H1 (cell line): ENCODE results near the gene JAKMIP1. TPM values are rescaled to one million over a fixed set of nuclear protein-coding genes. Genes with fewer than 3 reads are reported as not detected.

Experiments used
- CTCF ChIA-PET: fragments of 300-600 bp; sonication (Branson Sonifier 250); formaldehyde crosslinking; loops from one replicate; lab custom pipeline; 2021; ENCODE audit not compliant: partially characterized antibody; lab: Charles Lee
- POLR2A ChIA-PET: fragments of 300-600 bp; sonication (Branson Sonifier 250); formaldehyde crosslinking; loops from one replicate; lab custom pipeline; 2021; ENCODE audit warnings: inconsistent platforms; ENCODE audit not compliant: partially characterized antibody; lab: Charles Lee
- DNase-seq, 2 experiments: peaks; one replicate each; pipeline versions ENCODE4 v3.0.0 to v3.0.0-alpha.2; 2010 to 2022; ENCODE audit warnings: low spot score in 2 of 2, low read depth in 1 of 2, mixed read lengths in 1 of 2
- FAIRE-seq: peaks from 2 replicates; lab custom pipeline; 2011; peaks lifted over from hg19 to GRCh38; lab: Jason Lieb, UNC
- H2AFZ ChIP-seq: 2 replicates; pipeline ENCODE4 v1.8.1; 2012; ENCODE audit warnings: low read length, inconsistent platforms
- H2AK5ac ChIP-seq: 2 replicates; pipeline ENCODE4 v1.6.1; 2013; ENCODE audit warnings: low read depth, low read length
- H2BK120ac ChIP-seq: replicated peaks from 2 replicates; pipeline ENCODE3; 2013; ENCODE audit warnings: low read depth, low read length, inconsistent platforms
- H2BK12ac ChIP-seq: 2 replicates; pipeline ENCODE4 v1.6.1; 2013; ENCODE audit warnings: low read depth, low read length
- H2BK15ac ChIP-seq: 2 replicates; pipeline ENCODE4 v1.6.1; 2013; ENCODE audit warnings: low read length
- H2BK20ac ChIP-seq: 2 replicates; pipeline ENCODE4 v1.6.1; 2013; ENCODE audit warnings: low read length
- H2BK5ac ChIP-seq: 2 replicates; pipeline ENCODE4 v1.6.1; 2013; ENCODE audit warnings: low read depth, low read length
- H3K14ac ChIP-seq: 2 replicates; pipeline ENCODE4 v1.6.1; 2013; ENCODE audit warnings: inconsistent platforms; ENCODE audit not compliant: insufficient read length
- H3K18ac ChIP-seq: 2 replicates; pipeline ENCODE4 v1.6.1; 2013; ENCODE audit warnings: low read length; ENCODE audit errors: extremely low read depth
- H3K23ac ChIP-seq: 2 replicates; pipeline ENCODE4 v1.6.1; 2013; ENCODE audit warnings: inconsistent platforms; ENCODE audit not compliant: insufficient read length
- H3K23me2 ChIP-seq: 2 replicates; pipeline ENCODE4 v1.6.1; 2013; ENCODE audit warnings: low read depth, low read length
- H3K27ac ChIP-seq: 2 replicates; pipeline ENCODE4 v1.6.1; 2011; ENCODE audit warnings: low read depth, low read length, inconsistent platforms
- H3K27me3 ChIP-seq, 4 experiments: replicated peaks in 1 of 4; 1 replicate in 1 of 4; 2 replicates in 3 of 4; pipeline versions ENCODE4 v1.6.1 to v1.8.1; 2011 to 2013; ENCODE audit warnings: low read length in 3 of 4, mild to moderate bottlenecking in 3 of 4, inconsistent platforms in 2 of 4, mixed read lengths in 2 of 4, moderate library complexity in 1 of 4; ENCODE audit not compliant: control insufficient read depth in 3 of 4, insufficient read depth in 3 of 4; ENCODE audit errors: extremely low read depth in 1 of 4
- H3K36me3 ChIP-seq, 4 experiments: 2 replicates each; pipeline versions ENCODE4 v1.6.1 to v1.8.1; 2011 to 2013; ENCODE audit warnings: mild to moderate bottlenecking in 4 of 4, low read length in 3 of 4, moderate library complexity in 2 of 4, control low read depth in 1 of 4, inconsistent platforms in 1 of 4; ENCODE audit not compliant: insufficient read depth in 4 of 4, control insufficient read depth in 2 of 4
- H3K4ac ChIP-seq: replicated peaks from 2 replicates; pipeline ENCODE3; 2013; ENCODE audit warnings: low read length, low read depth, mixed read lengths, inconsistent platforms; ENCODE audit not compliant: insufficient read length
- H3K4me1 ChIP-seq, 4 experiments: replicated peaks in 1 of 4; 1 replicate in 1 of 4; 2 replicates in 3 of 4; pipeline versions ENCODE4 v1.6.1 to v1.8.1; 2011 to 2013; ENCODE audit warnings: low read length in 3 of 4, inconsistent platforms in 2 of 4, mixed read lengths in 1 of 4; ENCODE audit not compliant: insufficient read depth in 4 of 4, control insufficient read depth in 3 of 4
- H3K4me2 ChIP-seq, 2 experiments: 2 replicates each; pipeline versions ENCODE4 v1.6.1 to v1.8.1; 2011 to 2013; ENCODE audit warnings: low read depth in 2 of 2, low read length in 2 of 2, control low read depth in 1 of 2, inconsistent platforms in 1 of 2, mild to moderate bottlenecking in 1 of 2; ENCODE audit not compliant: insufficient read depth in 1 of 2
- H3K4me3 ChIP-seq, 4 experiments: fragments of 200-600, 300-600 bp in 1 of 4; sonication (generic), shearing (Covaris generic), sonication (Bioruptor Twin) in 1 of 4; 2 replicates each; pipeline versions ENCODE4 v1.5.1 to v1.8.1; 2011 to 2016; ENCODE audit warnings: low read length in 4 of 4, low read depth in 3 of 4, control low read depth in 2 of 4, inconsistent platforms in 2 of 4, mild to moderate bottlenecking in 2 of 4, mixed read lengths in 1 of 4, moderate library complexity in 1 of 4; ENCODE audit not compliant: insufficient read depth in 2 of 4; ENCODE audit errors: extremely low read depth in 1 of 4
- H3K56ac ChIP-seq: replicated peaks from 2 replicates; pipeline ENCODE3; 2013; ENCODE audit warnings: low read depth, mild to moderate bottlenecking, mixed read lengths, low read length, inconsistent platforms; ENCODE audit not compliant: insufficient read length
- H3K79me1 ChIP-seq: 2 replicates; pipeline ENCODE4 v1.6.1; 2013; ENCODE audit warnings: low read depth, low read length, control low read depth
- H3K79me2 ChIP-seq, 2 experiments: 2 replicates each; pipeline versions ENCODE4 v1.6.1 to v1.8.1; 2012 to 2013; ENCODE audit warnings: low read length in 2 of 2, mild to moderate bottlenecking in 2 of 2, inconsistent platforms in 1 of 2; ENCODE audit not compliant: insufficient read depth in 2 of 2, control insufficient read depth in 1 of 2
- H3K9ac ChIP-seq, 4 experiments: replicated peaks in 1 of 4; 1 replicate in 1 of 4; 2 replicates in 3 of 4; pipeline versions ENCODE4 v1.6.1 to v1.8.1; 2011 to 2013; ENCODE audit warnings: low read depth in 3 of 4, low read length in 3 of 4, control low read depth in 2 of 4, mild to moderate bottlenecking in 2 of 4, moderate library complexity in 2 of 4, inconsistent platforms in 1 of 4; ENCODE audit errors: extremely low read depth in 1 of 4
- H3K9me3 ChIP-seq, 2 experiments: 2 replicates each; pipeline versions ENCODE4 v1.6.1 to v1.8.1; 2012 to 2013; ENCODE audit warnings: mild to moderate bottlenecking in 2 of 2, moderate library complexity in 2 of 2, control low read depth in 1 of 2, inconsistent platforms in 1 of 2, low read depth in 1 of 2, low read length in 1 of 2, mixed read lengths in 1 of 2; ENCODE audit not compliant: insufficient read depth in 2 of 2
- H4K20me1 ChIP-seq, 2 experiments: replicated peaks in 1 of 2; 2 replicates each; pipeline versions ENCODE3 to v1.8.1; 2011 to 2013; ENCODE audit warnings: inconsistent platforms in 2 of 2, low read length in 2 of 2, mild to moderate bottlenecking in 1 of 2; ENCODE audit not compliant: insufficient read depth in 2 of 2, control insufficient read depth in 1 of 2
- H4K5ac ChIP-seq: 2 replicates; pipeline ENCODE4 v1.6.1; 2013; ENCODE audit warnings: low read length, low read depth, mixed read lengths, inconsistent platforms; ENCODE audit not compliant: insufficient read length
- H4K8ac ChIP-seq: 2 replicates; pipeline ENCODE4 v1.8.0; 2013; ENCODE audit warnings: mild to moderate bottlenecking, moderate library complexity, low read length, inconsistent platforms; ENCODE audit not compliant: insufficient read depth; ENCODE audit errors: extremely low read depth
- H4K91ac ChIP-seq: replicated peaks from 2 replicates; pipeline ENCODE3; 2013; ENCODE audit warnings: low read length, mixed read lengths, inconsistent platforms; ENCODE audit not compliant: insufficient read length
- ASH2L ChIP-seq: fragments of 200-600, 300-600 bp; sonication (generic); IDR thresholded peaks from one replicate; pipeline ENCODE4 v1.7.1; 2017; ENCODE audit warnings: low read length
- NRF1 ChIP-seq: IDR thresholded peaks from 2 replicates; pipeline ENCODE4 v1.6.1; 2011; ENCODE audit warnings: mild to moderate bottlenecking, low read depth, low read length, improper control_type of control experiment
- RAD21 ChIP-seq, 2 experiments: IDR thresholded peaks in 1 of 2; conservative IDR thresholded peaks in 1 of 2; 2 replicates each; pipeline ENCODE4 v1.6.1; 2011; ENCODE audit warnings: low read depth in 2 of 2, low read length in 2 of 2, improper control_type of control experiment in 1 of 2, inconsistent platforms in 1 of 2, mild to moderate bottlenecking in 1 of 2, moderate library complexity in 1 of 2
- RXRA ChIP-seq: IDR thresholded peaks from 2 replicates; pipeline ENCODE4 v1.6.1; 2011; ENCODE audit warnings: low read depth, mild to moderate bottlenecking, low read length, moderate library complexity; ENCODE audit not compliant: insufficient read depth
- USF2 ChIP-seq: IDR thresholded peaks from 2 replicates; pipeline ENCODE4 v1.6.1; 2011; ENCODE audit warnings: low read length, improper control_type of control experiment
- WGBS, 2 experiments: shearing (Covaris generic) in 1 of 2; methylation state at CpG; one replicate each; pipeline versions ENCODE4 v1.1.6 to v1.1.7; 2013 to 2015; ENCODE audit warnings: low lambda C conversion rate in 2 of 2, mixed read lengths in 2 of 2, inconsistent platforms in 1 of 2, low coverage in 1 of 2, missing lambda C conversion rate in 1 of 2; ENCODE audit not compliant: insufficient replicate concordance in 2 of 2, insufficient coverage in 1 of 2, insufficient read length in 1 of 2; ENCODE audit errors: extremely low coverage in 1 of 2, missing lambda C conversion rate in 1 of 2; 5-methylcytosine and 5-hydroxymethylcytosine counted together
- polyA plus RNA-seq, 7 experiments: library from polyadenylated mRNA; depleted of rRNA in 3 of 7; stranded (reverse) in 5 of 7; unstranded in 2 of 7; fragments of >200 nt in 5 of 7; fragments of 200-250 nt in 2 of 7; gene quantifications; 1 replicate in 5 of 7; 2 replicates in 1 of 7; 4 replicates in 1 of 7; pipeline versions ENCODE4 v1.2.1 to v1.2.3, GENCODE V29; 2011 to 2013; ENCODE audit warnings: missing spikeins in 2 of 7, mixed read lengths in 2 of 7
- total RNA-seq: library from RNA; stranded (reverse); fragmentation: NEBNext Ultra II Directional; extraction: Animal tissue kit (Norgen Biotek cat#: 25700); gene quantifications from 2 replicates; pipeline ENCODE4 v1.2.1, GENCODE V29; 2021

The JAKMIP1 gene
- total and polyA plus RNA-seq, 2 of the 8 experiments (the other 6 are each of a cell fraction or from before 2014, with no cell fraction given): 2.5 to 4.4 TPM

GRCh38 chr4:6038711-6039110 is 161.6 kb downstream of the JAKMIP1 start:
- no peak overlapping the region for H2BK15ac ChIP-seq
- no peaks in the 10 kb centered on the region for H3K79me1 ChIP-seq
- no peaks in the 10 kb centered on the region for H3K9me3 ChIP-seq
- no peak overlapping the region for H2AK5ac ChIP-seq
- FAIRE-seq (no peak), DNase-seq (no peak)
- TF ChIP-seq ASH2L (no peak), RXRA (no peak), NRF1 (no peak), USF2 (no peak), RAD21 (IDR thresholded peaks at IDR 0.05 in 1 of 2, conservative IDR thresholded peaks at IDR 0.05 in 1 of 2; ENCODE audit: low read depth in 2 of 2, low read length in 2 of 2) (no peak)
- no peak overlapping the region for H4K91ac ChIP-seq
- H3K27ac ChIP-seq: no peak overlapping the region
- H3K14ac ChIP-seq: no peak overlapping the region
- no peak overlapping the region for H3K4ac ChIP-seq
- WGBS, 2 experiments: 90% methylated on average over 8 of the region's 8 CpGs; no CpG with 5 or more reads in 1 of the 2 experiments
- no peak overlapping the region for H3K4me2 ChIP-seq
- no peak overlapping the region for H3K4me3 ChIP-seq
- no peak overlapping the region for H3K23ac ChIP-seq
- H4K5ac ChIP-seq: no peak overlapping the region
- no peaks in the 10 kb centered on the region for H3K79me2 ChIP-seq
- H3K27me3 ChIP-seq: no peaks in the 10 kb centered on the region; a peak in 1 of 7 replicates
- no peak overlapping the region for H4K8ac ChIP-seq
- ChIA-PET POLR2A (no interaction called here), CTCF (interaction anchor here (0.9 to 1.3 kb wide), 2 partner anchors 19 to 620 kb away, joined by 3 to 6 read pairs; no protein-coding TSS in a partner anchor)
- no peak overlapping the region for H2BK5ac ChIP-seq
- no peak overlapping the region for H3K18ac ChIP-seq
- H3K56ac ChIP-seq: no peak overlapping the region
- no peak overlapping the region for H2BK20ac ChIP-seq
- peaks cover 0 to 2% of the 10 kb centered on the region in 2 experiments for H4K20me1 ChIP-seq
- H3K4me1 ChIP-seq: peaks cover 0 to 4% (median 3%) of the 10 kb centered on the region in 4 experiments; a peak in 3 of 7 replicates
- no peak overlapping the region for H2BK120ac ChIP-seq
- no peak overlapping the region for H2AFZ ChIP-seq
- no peak overlapping the region for H2BK12ac ChIP-seq
- no peaks in the 10 kb centered on the region for H3K36me3 ChIP-seq
- peaks cover 2% of the 10 kb centered on the region; the same call in 1 of the 2 replicates for H3K23me2 ChIP-seq
- H3K9ac ChIP-seq: no peak overlapping the region
